ENCODE results near the gene VPS36. TPM values are rescaled to one million over a fixed set of nuclear protein-coding genes. Genes with fewer than 3 reads are reported as not detected.
"Not testable (repeated sequence)": the region's sequence is repeated elsewhere in the genome, so short reads cannot be mapped to it uniquely, and the experiment has no call there.

Gene VPS36
- total and polyA plus RNA-seq, 2 of the 8 experiments (the other 6 are each of a cell fraction or from before 2014, with no cell fraction given): 14.1 to 19.8 TPM

- H3K79me1 ChIP-seq (ENCODE audit: low read depth, low read length): no peaks in the 10 kb centered on the region
- H4K5ac ChIP-seq (ENCODE audit: insufficient read length, low read depth, low read length): no peak overlapping the region
- no peaks in the 10 kb centered on the region for H3K79me2 ChIP-seq (ENCODE audit: control insufficient read depth in 1 of 2, insufficient read depth in 2 of 2, low read length in 2 of 2)
- no peak overlapping the region for H3K9ac ChIP-seq (replicated peaks in 1 of 4; ENCODE audit: extremely low read depth in 1 of 4, low read depth in 3 of 4, low read length in 3 of 4)
- no peak overlapping the region for H2BK20ac ChIP-seq (ENCODE audit: low read length)
- H2AFZ ChIP-seq (ENCODE audit: low read length): no peak overlapping the region
- DNase-seq (ENCODE audit: low read depth in 1 of 2, low spot score in 2 of 2) (no peak), FAIRE-seq (no peak)
- no peaks in the 10 kb centered on the region for H3K36me3 ChIP-seq (ENCODE audit: control insufficient read depth in 2 of 4, insufficient read depth in 4 of 4, low read length in 3 of 4)
- TF ChIP-seq HDAC6 (IDR thresholded peaks at IDR 0.05; ENCODE audit: low read depth, low read length) (no peak), BCL11A (IDR thresholded peaks at IDR 0.05; ENCODE audit: low read depth in 2 of 2, low read length in 2 of 2) (no peak)
- H3K23me2 ChIP-seq (ENCODE audit: low read depth, low read length): no peaks in the 10 kb centered on the region
- H3K14ac ChIP-seq (ENCODE audit: insufficient read length): no peak overlapping the region
- H3K9me3 ChIP-seq (ENCODE audit: insufficient read depth in 2 of 2, low read depth in 1 of 2, low read length in 1 of 2): no peaks in the 10 kb centered on the region
- no peak overlapping the region for H4K8ac ChIP-seq (ENCODE audit: extremely low read depth, insufficient read depth, low read length)
- H2BK120ac ChIP-seq (replicated peaks; ENCODE audit: low read depth, low read length): no peak overlapping the region
- no peak overlapping the region for H3K4ac ChIP-seq (replicated peaks; ENCODE audit: insufficient read length, low read depth, low read length)
- H3K56ac ChIP-seq (replicated peaks; ENCODE audit: insufficient read length, low read depth, low read length): no peak overlapping the region
- H2BK15ac ChIP-seq (ENCODE audit: low read length): no peak overlapping the region
- no peak overlapping the region for H3K18ac ChIP-seq (ENCODE audit: extremely low read depth, low read length)
- no peak overlapping the region for H2BK12ac ChIP-seq (ENCODE audit: low read depth, low read length)
- H3K4me2 ChIP-seq (ENCODE audit: insufficient read depth in 1 of 2, low read depth in 2 of 2, low read length in 2 of 2): no peak overlapping the region
- H4K91ac ChIP-seq (replicated peaks; ENCODE audit: insufficient read length, low read length): no peak overlapping the region
- H4K20me1 ChIP-seq (replicated peaks in 1 of 2; ENCODE audit: control insufficient read depth in 1 of 2, insufficient read depth in 2 of 2, low read length in 2 of 2): no peaks in the 10 kb centered on the region
- CTCF ChIA-PET (ENCODE audit: partially characterized antibody): interaction anchor here (1.4 kb wide), 1 partner anchor 25 kb away, joined by 3 read pairs; no protein-coding TSS in a partner anchor
- WGBS, 2 experiments (ENCODE audit: extremely low coverage in 1 of 2, insufficient coverage in 1 of 2, insufficient read length in 1 of 2, insufficient replicate concordance in 2 of 2, low coverage in 1 of 2, low lambda C conversion rate in 2 of 2, missing lambda C conversion rate in 1 of 2): 94% methylated on average over 4 of the region's 4 CpGs; no CpG with 5 or more reads in 1 of the 2 experiments
- H2AK5ac ChIP-seq (ENCODE audit: low read depth, low read length): no peak overlapping the region
- POLR2A ChIA-PET (ENCODE audit: partially characterized antibody): no interaction called here
- no peaks in the 10 kb centered on the region for H3K27me3 ChIP-seq (replicated peaks in 1 of 4; ENCODE audit: control insufficient read depth in 3 of 4, extremely low read depth in 1 of 4, insufficient read depth in 3 of 4, low read length in 3 of 4)
- no peak overlapping the region for H2BK5ac ChIP-seq (ENCODE audit: low read depth, low read length)
- H3K4me1 ChIP-seq (replicated peaks in 1 of 4; ENCODE audit: control insufficient read depth in 3 of 4, insufficient read depth in 4 of 4, low read length in 3 of 4): peaks cover 0 to 3% (median 0%) of the 10 kb centered on the region in 4 experiments; a peak in 1 of 7 replicates
- no peak overlapping the region for H3K27ac ChIP-seq (ENCODE audit: low read depth, low read length)
- H3K23ac ChIP-seq (ENCODE audit: insufficient read length): no peak overlapping the region
- no peak overlapping the region for H3K4me3 ChIP-seq (ENCODE audit: extremely low read depth in 1 of 4, insufficient read depth in 2 of 4, low read depth in 3 of 4, low read length in 4 of 4)
Observed at GRCh38 chr13:52374389-52374788, 76.0 kb downstream of the VPS36 start.

- H3K9me3 ChIP-seq (ENCODE audit: insufficient read depth in 2 of 2, low read depth in 1 of 2, low read length in 1 of 2); H3K14ac ChIP-seq (ENCODE audit: insufficient read length); H3K79me1 ChIP-seq (ENCODE audit: low read depth, low read length); H3K27ac ChIP-seq (ENCODE audit: low read depth, low read length); POLR2A ChIA-PET (ENCODE audit: partially characterized antibody); H4K91ac ChIP-seq (replicated peaks; ENCODE audit: insufficient read length, low read length); H2AFZ ChIP-seq (ENCODE audit: low read length); H4K20me1 ChIP-seq (replicated peaks in 1 of 2; ENCODE audit: control insufficient read depth in 1 of 2, insufficient read depth in 2 of 2, low read length in 2 of 2); H4K5ac ChIP-seq (ENCODE audit: insufficient read length, low read depth, low read length); H3K4me2 ChIP-seq (ENCODE audit: insufficient read depth in 1 of 2, low read depth in 2 of 2, low read length in 2 of 2); H3K9ac ChIP-seq (replicated peaks in 1 of 4; ENCODE audit: extremely low read depth in 1 of 4, low read depth in 3 of 4, low read length in 3 of 4); H3K18ac ChIP-seq (ENCODE audit: extremely low read depth, low read length); H3K23me2 ChIP-seq (ENCODE audit: low read depth, low read length); H3K4me1 ChIP-seq (replicated peaks in 1 of 4; ENCODE audit: control insufficient read depth in 3 of 4, insufficient read depth in 4 of 4, low read length in 3 of 4); H2BK120ac ChIP-seq (replicated peaks; ENCODE audit: low read depth, low read length); H2AK5ac ChIP-seq (ENCODE audit: low read depth, low read length); H3K4ac ChIP-seq (replicated peaks; ENCODE audit: insufficient read length, low read depth, low read length); H2BK20ac ChIP-seq (ENCODE audit: low read length); H3K56ac ChIP-seq (replicated peaks; ENCODE audit: insufficient read length, low read depth, low read length); DNase-seq (ENCODE audit: low read depth in 1 of 2, low spot score in 2 of 2); H3K27me3 ChIP-seq (replicated peaks in 1 of 4; ENCODE audit: control insufficient read depth in 3 of 4, extremely low read depth in 1 of 4, insufficient read depth in 3 of 4, low read length in 3 of 4); FAIRE-seq; H2BK15ac ChIP-seq (ENCODE audit: low read length); H3K36me3 ChIP-seq (ENCODE audit: control insufficient read depth in 2 of 4, insufficient read depth in 4 of 4, low read length in 3 of 4); H3K4me3 ChIP-seq (ENCODE audit: extremely low read depth in 1 of 4, insufficient read depth in 2 of 4, low read depth in 3 of 4, low read length in 4 of 4); H2BK12ac ChIP-seq (ENCODE audit: low read depth, low read length); H4K8ac ChIP-seq (ENCODE audit: extremely low read depth, insufficient read depth, low read length); H3K79me2 ChIP-seq (ENCODE audit: control insufficient read depth in 1 of 2, insufficient read depth in 2 of 2, low read length in 2 of 2); H2BK5ac ChIP-seq (ENCODE audit: low read depth, low read length); H3K23ac ChIP-seq (ENCODE audit: insufficient read length): not testable (repeated sequence)
- WGBS, 2 experiments (ENCODE audit: extremely low coverage in 1 of 2, insufficient coverage in 1 of 2, insufficient read length in 1 of 2, insufficient replicate concordance in 2 of 2, low coverage in 1 of 2, low lambda C conversion rate in 2 of 2, missing lambda C conversion rate in 1 of 2): 91% methylated on average over 1 of the region's 1 CpG; no CpG with 5 or more reads in 1 of the 2 experiments
- CTCF ChIA-PET (ENCODE audit: partially characterized antibody): interaction anchor here (1.4 kb wide), 1 partner anchor 26 kb away, joined by 3 read pairs; no protein-coding TSS in a partner anchor
Observed at GRCh38 chr13:52373277-52373676, 77.2 kb downstream of the VPS36 start.

All from H1 (cell line).